Left lung (tissue), 10 donors: Measurements from ENCODE around the gene CENPP. TPM values are rescaled to one million over a fixed set of nuclear protein-coding genes. Genes with fewer than 3 reads are reported as not detected.

ENCODE experiments used
- ATAC-seq: fragments of 200-7000 bp; cut with Tn5 transposase; one replicate; pipeline ENCODE4 v1.9.1; 2020; ENCODE audit warnings: moderate library complexity
- DNase-seq, 4 donors: peaks; one replicate each; pipeline ENCODE4 v3.0.0-alpha.2; 2013 to 2020
- H3K27ac ChIP-seq, 2 donors: fragments of 200-600 bp; sonication (generic) in 1 of 2; one replicate each; pipeline versions ENCODE4 v1.5.0 to v1.8.0; 2020 to 2021
- H3K27me3 ChIP-seq, 2 donors: fragments of 200-600 bp; sonication (generic) in 1 of 2; one replicate each; pipeline versions ENCODE4 v1.5.0 to v1.8.0; 2020 to 2021
- H3K36me3 ChIP-seq, 2 donors: fragments of 200-600 bp; sonication (generic) in 1 of 2; one replicate each; pipeline versions ENCODE4 v1.5.0 to v1.8.0; 2020 to 2021
- H3K4me1 ChIP-seq, 2 donors: fragments of 200-600 bp; one replicate each; pipeline ENCODE4 v1.8.0; 2021
- H3K4me3 ChIP-seq, 2 donors: fragments of 200-600 bp; sonication (generic) in 1 of 2; one replicate each; pipeline versions ENCODE4 v1.5.0 to v1.8.0; 2020 to 2021; ENCODE audit warnings: mild to moderate bottlenecking in 1 of 2
- H3K9me3 ChIP-seq, 2 donors: fragments of 200-600 bp; sonication (generic) in 1 of 2; one replicate each; pipeline versions ENCODE4 v1.5.0 to v1.8.0; 2020 to 2021
- intact Hi-C, 2 donors: fragments of 100-400 bp; cut with DNase I; formaldehyde crosslinking; loops; one replicate each; pipeline versions ENCODE4 v1.11.2 to v1.14.2; 2022
- polyA plus RNA-seq, 6 donors: library from polyadenylated mRNA; unstranded; fragments of 120-200 nt; gene quantifications; one replicate each; pipeline ENCODE4 v1.2.1, GENCODE V29; 2013; ENCODE audit not compliant: insufficient read length in 6 of 6
- total RNA-seq, 2 donors: library from RNA; stranded (reverse); fragmentation: NEBNext Ultra II Directional; extraction: Animal tissue kit (Norgen Biotek cat#: 25700); gene quantifications; one replicate each; pipeline ENCODE4 v1.2.1, GENCODE V29; 2021
- TF ChIP-seq, protein P1 (sequence below), 2 donors: fragments of 200-600 bp; sonication (generic) in 1 of 2; IDR thresholded peaks; one replicate each; pipeline versions ENCODE4 v1.5.0 to v1.8.0; 2021; ENCODE audit warnings: antibody characterized with exemption in 2 of 2
- donor health status: DM: no; HTN: yes; CAD: no.
- donor health status: DM: no; HTN: no; CAD: no.

CENPP gene
- total and polyA plus RNA-seq, 8 donors: 3.2 to 9.0 (median 5.7) TPM

GRCh38 chr9:92484563-92484962 lies 158.8 kb downstream of the CENPP start:
- H3K27ac ChIP-seq: peak overlapping the region in 1 of 2 donors; percentile 15
- no peak for DNase-seq
- intact Hi-C loops: no loop called here
- TF ChIP-seq, protein P1, sequence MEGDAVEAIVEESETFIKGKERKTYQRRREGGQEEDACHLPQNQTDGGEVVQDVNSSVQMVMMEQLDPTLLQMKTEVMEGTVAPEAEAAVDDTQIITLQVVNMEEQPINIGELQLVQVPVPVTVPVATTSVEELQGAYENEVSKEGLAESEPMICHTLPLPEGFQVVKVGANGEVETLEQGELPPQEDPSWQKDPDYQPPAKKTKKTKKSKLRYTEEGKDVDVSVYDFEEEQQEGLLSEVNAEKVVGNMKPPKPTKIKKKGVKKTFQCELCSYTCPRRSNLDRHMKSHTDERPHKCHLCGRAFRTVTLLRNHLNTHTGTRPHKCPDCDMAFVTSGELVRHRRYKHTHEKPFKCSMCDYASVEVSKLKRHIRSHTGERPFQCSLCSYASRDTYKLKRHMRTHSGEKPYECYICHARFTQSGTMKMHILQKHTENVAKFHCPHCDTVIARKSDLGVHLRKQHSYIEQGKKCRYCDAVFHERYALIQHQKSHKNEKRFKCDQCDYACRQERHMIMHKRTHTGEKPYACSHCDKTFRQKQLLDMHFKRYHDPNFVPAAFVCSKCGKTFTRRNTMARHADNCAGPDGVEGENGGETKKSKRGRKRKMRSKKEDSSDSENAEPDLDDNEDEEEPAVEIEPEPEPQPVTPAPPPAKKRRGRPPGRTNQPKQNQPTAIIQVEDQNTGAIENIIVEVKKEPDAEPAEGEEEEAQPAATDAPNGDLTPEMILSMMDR (IDR thresholded peaks at IDR 0.05): no peak
- H3K9me3 ChIP-seq: no peaks in the 10 kb centered on the region
- H3K36me3 ChIP-seq: no peaks in the 10 kb centered on the region
- no peak overlapping the region for H3K4me3 ChIP-seq
- no peak for ATAC-seq
- no peaks in the 10 kb centered on the region for H3K4me1 ChIP-seq
- no peaks in the 10 kb centered on the region for H3K27me3 ChIP-seq

GRCh38 chr9:92486371-92486770 lies 160.6 kb downstream of the CENPP start:
- DNase-seq: no peak
- Histone ChIP-seq H3K27ac (no peak overlapping the region), H3K36me3 (no peaks in the 10 kb centered on the region), H3K27me3 (no peaks in the 10 kb centered on the region), H3K4me1 (no peaks in the 10 kb centered on the region), H3K9me3 (no peaks in the 10 kb centered on the region), H3K4me3 (no peak overlapping the region)
- intact Hi-C loops: no loop called here
- ATAC-seq: no peak
- TF ChIP-seq, protein P1 (IDR thresholded peaks at IDR 0.05): no peak

GRCh38 chr9:92488681-92489550 lies 163.2 kb downstream of the CENPP start:
- H3K27me3 ChIP-seq: no peaks in the 10 kb centered on the region
- no peaks in the 10 kb centered on the region for H3K4me1 ChIP-seq
- intact Hi-C loops: no loop called here
- H3K9me3 ChIP-seq: no peaks in the 10 kb centered on the region
- H3K4me3 ChIP-seq: no peak overlapping the region
- TF ChIP-seq, protein P1 (IDR thresholded peaks at IDR 0.05): no peak
- DNase-seq: no peak
- no peak for ATAC-seq
- H3K27ac ChIP-seq: peak overlapping the region in 1 of 2 donors; percentile 41
- no peaks in the 10 kb centered on the region for H3K36me3 ChIP-seq

GRCh38 chr9:92492781-92493401 lies 167.1 kb downstream of the CENPP start:
- Histone ChIP-seq H3K4me1 (no peaks in the 10 kb centered on the region), H3K36me3 (no peaks in the 10 kb centered on the region), H3K9me3 (no peaks in the 10 kb centered on the region), H3K27ac (no peak overlapping the region), H3K27me3 (no peaks in the 10 kb centered on the region), H3K4me3 (no peak overlapping the region)
- ATAC-seq (no peak), DNase-seq (no peak)
- intact Hi-C loops: no loop called here
- TF ChIP-seq, protein P1 (IDR thresholded peaks at IDR 0.05): no peak

DNA sequence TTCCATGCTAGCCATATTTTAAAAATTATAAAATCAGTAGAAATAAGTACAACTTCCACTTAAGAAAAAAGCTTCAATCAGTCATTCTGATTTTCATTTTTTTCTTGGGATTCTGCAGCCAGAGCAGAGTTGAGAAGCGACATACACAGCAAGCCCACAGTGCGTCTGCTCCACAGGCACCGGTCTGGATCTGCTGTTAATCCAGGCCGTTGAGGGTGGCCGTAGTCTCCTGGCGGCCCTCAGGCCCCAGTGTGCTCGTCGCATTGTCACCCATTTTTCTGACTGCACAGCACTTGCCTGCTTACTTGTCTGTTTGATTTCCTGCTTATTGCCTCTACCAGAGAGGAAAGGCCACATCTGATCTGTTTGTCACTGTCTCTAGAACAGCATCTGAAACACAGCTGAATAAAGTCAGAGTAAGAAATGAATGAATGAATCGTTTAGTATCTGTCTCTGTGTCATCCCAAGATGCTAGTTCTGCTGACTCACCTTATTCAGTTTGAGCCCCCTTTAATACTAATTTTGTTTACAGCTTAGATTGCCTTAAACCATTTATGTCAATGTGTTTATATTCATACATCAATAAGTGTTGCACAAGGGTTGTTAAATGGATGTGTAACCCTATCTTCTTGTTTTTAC lies 168.1 kb downstream of the CENPP start:
- no peak overlapping the region for H3K27ac ChIP-seq
- no peak for DNase-seq
- intact Hi-C loops: no loop called here
- no peaks in the 10 kb centered on the region for H3K27me3 ChIP-seq
- TF ChIP-seq, protein P1 (IDR thresholded peaks at IDR 0.05): no peak
- H3K4me3 ChIP-seq: no peak overlapping the region
- no peaks in the 10 kb centered on the region for H3K4me1 ChIP-seq
- no peak for ATAC-seq
- H3K9me3 ChIP-seq: no peaks in the 10 kb centered on the region
- no peaks in the 10 kb centered on the region for H3K36me3 ChIP-seq
